NCI-H82 treated with DMSO at 0.1 percent for 48 hours (cell line): ENCODE measurements around the gene LYZ.
A peak's percentile ranks its signal among the peaks of the same experiment; 100 is the strongest.

Experiments used
- DNase-seq: peaks from one replicate; lab custom pipeline; 2025; ENCODE audit not compliant: unreplicated experiment; lab: John Stamatoyannopoulos, UW

Gene LYZ

GRCh38 chr12:69338120-69338859, 9.9 kb upstream of the LYZ start:
- no peak for DNase-seq

DNA sequence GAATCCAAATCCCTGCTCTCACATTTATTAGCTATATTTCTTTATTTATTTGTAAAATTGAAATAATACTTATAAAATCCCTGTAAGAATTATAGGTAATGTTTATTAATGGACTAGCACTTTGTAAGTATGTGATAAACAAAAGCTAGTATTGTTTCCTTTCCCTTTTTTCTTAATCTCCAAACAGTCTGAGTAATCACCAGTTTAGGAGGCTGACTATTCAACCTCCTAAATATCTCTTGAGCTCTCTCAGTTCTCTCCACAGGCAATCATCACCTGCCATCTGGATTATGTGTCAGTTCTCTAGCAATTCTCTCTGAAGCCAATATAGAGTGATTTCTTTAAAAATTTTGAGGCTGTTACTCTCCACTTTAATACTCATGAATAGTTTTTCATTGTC, 9.2 kb upstream of the LYZ start:
- DNase-seq, result no peak

DNA sequence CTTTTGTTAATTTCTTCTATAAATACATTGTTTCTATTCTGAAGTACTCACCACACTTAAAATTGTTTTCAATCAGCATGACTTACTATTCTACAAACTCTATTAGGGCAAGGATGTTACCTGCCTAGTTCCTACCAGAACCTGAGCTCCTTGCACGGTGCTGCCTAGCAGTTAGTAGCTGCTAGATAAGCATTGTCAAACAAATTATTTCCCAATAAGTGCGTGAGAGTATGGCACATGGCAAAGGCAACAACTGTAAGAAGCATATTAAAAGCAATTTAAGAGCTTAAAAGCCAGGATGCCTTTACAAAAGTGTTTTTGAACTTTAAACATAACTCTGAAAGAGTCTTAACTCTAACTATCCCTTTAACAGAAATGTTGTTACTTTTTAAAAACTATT, 8.2 kb upstream of the LYZ start:
- DNase-seq, result no peak

- DNase-seq, result no peak
Measured at GRCh38 chr12:69341328-69341727, 6.9 kb upstream of the LYZ start.

DNA sequence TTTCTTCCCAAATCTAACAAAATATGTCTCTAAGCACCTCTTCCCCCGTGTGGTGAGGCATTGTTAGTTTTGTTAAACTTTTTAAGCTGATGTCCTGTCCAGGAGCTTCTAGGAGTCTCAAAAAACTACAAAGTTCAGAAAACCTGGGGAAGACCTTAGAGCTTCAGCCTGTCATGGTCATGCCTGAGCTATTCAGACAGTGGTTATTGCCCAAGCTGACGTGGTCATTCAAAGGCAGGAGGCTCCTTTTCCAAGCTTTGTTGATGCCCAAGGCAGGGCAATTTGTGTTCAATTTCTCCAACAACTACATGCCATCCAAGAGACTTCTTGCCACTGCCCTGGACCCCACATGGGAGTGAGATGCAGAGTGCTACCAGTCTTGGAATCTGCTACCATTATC, 5.8 kb upstream of the LYZ start:
- DNase-seq, result no peak

DNA sequence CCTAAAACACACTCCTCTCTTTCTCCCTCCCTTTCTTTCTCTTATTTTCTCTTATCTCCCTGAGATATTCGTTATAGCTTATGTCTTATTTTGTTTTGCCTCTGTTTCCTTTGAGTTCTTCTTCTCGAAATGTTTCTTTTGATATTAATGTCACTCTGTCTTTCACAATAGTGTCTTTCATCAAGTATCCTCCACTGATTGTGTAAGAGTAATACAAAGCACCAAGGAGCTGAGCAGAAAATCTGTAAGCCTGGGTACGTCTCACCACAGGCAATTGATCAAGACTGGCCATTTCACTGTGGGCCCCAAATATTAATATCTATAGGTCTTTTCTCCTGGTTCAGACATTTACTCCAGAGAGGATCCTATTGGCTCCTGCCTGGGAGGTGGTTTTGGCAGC, 4.8 kb upstream of the LYZ start:
- no peak for DNase-seq

DNA sequence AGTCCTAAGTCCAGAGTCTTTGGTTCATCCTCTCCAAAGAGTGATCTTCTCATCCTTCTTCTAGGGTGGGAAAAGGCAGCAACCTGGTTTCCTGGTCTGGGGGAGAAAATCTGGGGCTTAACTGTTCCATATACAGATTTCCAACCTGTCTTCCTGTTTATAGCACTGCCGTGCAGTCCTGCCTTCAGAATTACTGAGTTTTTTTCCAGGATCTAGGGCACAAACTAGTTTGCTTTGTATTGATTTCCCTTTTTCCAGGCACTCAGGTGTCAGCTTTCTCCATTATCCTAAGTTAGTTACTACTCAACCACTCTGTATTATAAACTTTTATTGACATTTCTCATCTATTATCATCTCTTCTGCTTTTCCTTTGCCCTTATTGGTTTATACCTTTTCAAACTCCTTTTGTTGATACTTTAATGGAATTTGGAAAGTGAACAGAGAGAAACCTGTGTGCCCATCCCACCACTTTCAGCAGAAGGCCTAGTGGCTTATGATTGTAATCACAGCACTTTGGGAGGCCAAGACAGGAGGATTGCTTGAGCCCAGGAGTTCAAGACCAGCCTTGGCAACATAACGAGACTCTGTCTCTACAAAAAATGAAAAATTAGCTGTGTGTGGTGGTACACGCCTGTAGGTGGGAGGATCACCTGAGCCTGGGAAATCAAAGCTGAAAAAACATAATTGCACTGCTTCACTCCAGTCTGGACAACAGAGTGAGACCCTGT, 4.1 kb upstream of the LYZ start:
- DNase-seq, result no peak

DNA sequence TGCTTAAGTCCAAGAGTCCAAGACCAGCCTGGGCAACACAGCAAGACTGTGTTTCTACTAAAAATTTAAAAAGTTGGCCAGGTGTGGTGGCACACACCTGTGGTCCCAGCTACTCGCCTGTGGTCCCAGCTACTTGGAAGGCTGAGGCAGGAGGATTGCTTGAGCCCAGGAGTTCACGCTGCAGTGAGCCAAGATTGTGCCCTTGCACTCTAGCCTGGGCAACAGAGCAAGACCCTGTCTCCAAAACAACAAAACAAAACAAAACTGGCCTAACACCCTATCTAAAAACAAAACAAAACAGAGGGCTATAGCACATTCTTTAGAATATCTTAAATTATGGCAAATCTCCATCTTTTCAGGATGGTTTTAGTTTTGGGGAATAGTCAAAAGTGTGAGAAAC, 3.1 kb upstream of the LYZ start:
- no peak for DNase-seq

DNA sequence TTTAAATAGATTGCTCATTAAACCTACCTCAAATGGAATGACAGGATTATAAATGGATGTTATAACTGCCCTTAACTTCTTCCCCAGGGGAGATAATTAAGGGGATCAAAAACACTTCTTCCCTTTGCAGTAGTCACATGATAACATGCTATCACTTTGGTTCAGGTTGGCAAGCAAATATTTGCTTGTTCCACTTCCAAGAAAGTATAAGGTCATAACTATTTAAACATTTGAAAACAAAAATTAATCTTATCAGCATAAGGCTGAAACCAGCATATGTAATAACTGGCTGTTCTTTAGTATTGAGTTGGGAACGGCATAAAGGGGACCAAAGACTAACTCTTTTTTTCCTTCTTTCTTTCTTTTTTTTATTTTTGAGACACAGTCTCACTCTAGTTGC, 2.4 kb upstream of the LYZ start:
- DNase-seq, result no peak

DNA sequence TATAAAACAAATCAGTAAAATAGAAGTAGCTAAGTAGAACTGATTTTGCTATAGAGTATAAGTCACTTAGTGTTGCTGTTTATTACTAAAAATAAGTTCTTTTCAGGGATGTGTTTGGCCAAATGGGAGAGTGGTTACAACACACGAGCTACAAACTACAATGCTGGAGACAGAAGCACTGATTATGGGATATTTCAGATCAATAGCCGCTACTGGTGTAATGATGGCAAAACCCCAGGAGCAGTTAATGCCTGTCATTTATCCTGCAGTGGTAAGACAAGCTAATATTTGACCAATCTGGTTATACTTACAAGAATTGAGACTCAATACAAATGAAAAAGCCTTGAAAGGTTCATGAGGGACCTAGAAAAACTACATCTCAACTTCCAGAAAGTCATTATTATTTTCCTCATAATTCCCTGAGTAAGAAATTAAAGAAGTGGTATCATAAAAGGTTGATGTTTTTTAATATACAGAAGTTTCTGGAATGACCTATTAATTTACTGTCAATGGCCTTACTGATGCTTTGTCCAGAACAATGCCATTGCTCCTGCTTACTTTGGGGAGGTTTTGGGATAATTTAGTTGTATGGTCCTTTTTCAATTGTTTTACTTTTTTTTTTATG, 1.9 kb downstream of the LYZ start:
- no peak for DNase-seq

DNA sequence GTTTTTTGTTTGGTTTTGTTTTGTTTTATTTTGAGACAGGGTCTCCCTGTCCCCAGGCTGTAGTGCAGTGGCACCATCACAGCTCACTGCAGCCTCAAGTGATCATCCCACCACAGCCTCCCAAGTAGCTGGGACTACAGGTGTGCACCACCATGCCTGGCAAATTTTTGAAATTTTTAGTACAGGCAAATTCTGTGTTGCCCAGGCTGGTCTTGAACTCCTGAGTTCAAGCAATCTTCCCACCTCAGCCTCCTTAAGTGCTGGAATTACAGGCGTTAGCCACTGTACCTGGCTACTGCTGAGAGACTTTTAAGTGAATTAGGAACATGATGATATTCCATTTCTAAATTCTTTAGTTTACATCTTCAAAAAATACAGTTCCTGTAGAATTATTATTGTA, 2.6 kb downstream of the LYZ start:
- DNase-seq, result no peak

- DNase-seq, result no peak
Measured at GRCh38 chr12:69351462-69352236, 3.5 kb downstream of the LYZ start.

GRCh38 chr12:69352904-69353303, 4.7 kb downstream of the LYZ start:
- DNase-seq, result no peak

DNA sequence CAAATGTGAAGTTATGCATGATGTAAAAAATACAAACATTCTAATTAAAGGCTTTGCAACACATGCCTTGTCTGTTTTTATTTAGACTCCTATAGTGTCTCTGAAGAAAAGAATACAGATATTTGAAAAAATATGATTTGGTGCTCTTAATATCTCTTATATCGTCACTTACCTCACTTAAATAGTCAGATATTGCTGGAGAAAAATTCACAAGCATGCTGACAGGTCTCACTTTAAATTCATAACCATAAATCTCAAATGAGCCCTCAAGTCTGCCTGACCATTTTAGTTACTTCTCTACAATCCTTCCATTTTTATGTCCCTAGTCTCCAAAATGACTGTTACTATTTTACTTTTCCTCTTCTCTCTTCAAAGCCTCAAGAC, 6.0 kb downstream of the LYZ start:
- no peak for DNase-seq

DNA sequence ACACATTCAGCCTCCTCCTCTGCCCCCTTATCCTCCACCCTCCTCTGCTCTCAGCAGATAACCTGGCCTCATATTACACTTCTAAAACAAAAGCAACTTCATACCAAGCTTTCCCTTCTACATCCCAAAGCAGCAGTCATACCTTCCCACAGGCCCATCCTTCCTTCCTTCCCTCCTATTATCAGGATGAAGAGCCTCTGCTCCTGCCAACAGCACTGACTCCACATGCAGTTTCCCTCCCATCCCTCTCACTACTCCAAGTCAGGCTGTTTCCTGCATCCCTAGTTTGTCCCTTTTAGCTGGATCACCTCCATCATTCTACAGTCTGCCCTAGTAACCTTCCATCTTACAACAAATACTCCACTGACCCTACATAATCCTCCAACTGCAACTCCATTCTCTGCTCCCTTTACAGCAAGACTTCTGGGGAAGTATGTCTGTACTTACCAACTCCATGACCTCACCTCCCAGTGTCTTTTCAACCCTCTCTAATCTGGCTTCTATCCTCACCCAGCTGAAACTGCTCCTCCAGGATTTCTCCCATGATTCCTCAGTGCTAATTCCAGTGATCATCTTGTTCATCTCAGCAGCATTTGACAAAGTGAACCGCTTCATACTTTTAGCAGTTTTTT, 6.5 kb downstream of the LYZ start:
- peak; percentile 34 for DNase-seq

- no peak for DNase-seq
Measured at GRCh38 chr12:69355363-69356028, 7.3 kb downstream of the LYZ start.

GRCh38 chr12:69359531-69360347, 11.6 kb downstream of the LYZ start, which contains the start of gene YEATS4:
YEATS4 (plus strand) TSS chr12:69359743; CDS start chr12:69359973, 230 bp downstream.
- peak; percentile 60 for DNase-seq

- no peak for DNase-seq
Measured at GRCh38 chr12:69360348-69360672, 12.1 kb downstream of the LYZ start.

GRCh38 chr12:69366796-69367195, 18.6 kb downstream of the LYZ start:
- no peak for DNase-seq

- DNase-seq, result no peak
Measured at GRCh38 chr12:69368171-69368570, 20.0 kb downstream of the LYZ start.
